AG04449 (cell line): ENCODE data around the gene MON1A.

Experiments used
- CTCF ChIA-PET: fragments of 350-600 bp; formaldehyde crosslinking; extraction: SDS; loops from one replicate; lab custom pipeline; 2021; ENCODE audit warnings: antibody characterized with exemption; lab: Yijun Ruan, JAX
- POLR2A ChIA-PET: fragments of 400-600, 350-600 bp; formaldehyde crosslinking; extraction: SDS; loops from one replicate; lab custom pipeline; 2020; ENCODE audit warnings: antibody characterized with exemption, inconsistent platforms; lab: Yijun Ruan, JAX
- DNase-seq: peaks from one replicate; pipeline ENCODE4 v3.0.0-alpha.2; 2010; ENCODE audit warnings: low read depth, low spot score
- H3K4me3 ChIP-seq: 2 replicates; pipeline ENCODE4 v1.5.1; 2011; ENCODE audit warnings: low read depth, mild to moderate bottlenecking, control low read depth, low read length
- TF ChIP-seq, protein P1 (sequence below): IDR thresholded peaks from one replicate; pipeline ENCODE4 v1.5.1; 2011; ENCODE audit warnings: mild to moderate bottlenecking, moderate library complexity, low read length, control low read depth, inconsistent platforms; ENCODE audit not compliant: insufficient read depth; ENCODE audit errors: missing control alignments

The MON1A gene

GRCh38 chr3:49868862-49869466, 60.6 kb downstream of the MON1A start:
- TF ChIP-seq, protein P1, sequence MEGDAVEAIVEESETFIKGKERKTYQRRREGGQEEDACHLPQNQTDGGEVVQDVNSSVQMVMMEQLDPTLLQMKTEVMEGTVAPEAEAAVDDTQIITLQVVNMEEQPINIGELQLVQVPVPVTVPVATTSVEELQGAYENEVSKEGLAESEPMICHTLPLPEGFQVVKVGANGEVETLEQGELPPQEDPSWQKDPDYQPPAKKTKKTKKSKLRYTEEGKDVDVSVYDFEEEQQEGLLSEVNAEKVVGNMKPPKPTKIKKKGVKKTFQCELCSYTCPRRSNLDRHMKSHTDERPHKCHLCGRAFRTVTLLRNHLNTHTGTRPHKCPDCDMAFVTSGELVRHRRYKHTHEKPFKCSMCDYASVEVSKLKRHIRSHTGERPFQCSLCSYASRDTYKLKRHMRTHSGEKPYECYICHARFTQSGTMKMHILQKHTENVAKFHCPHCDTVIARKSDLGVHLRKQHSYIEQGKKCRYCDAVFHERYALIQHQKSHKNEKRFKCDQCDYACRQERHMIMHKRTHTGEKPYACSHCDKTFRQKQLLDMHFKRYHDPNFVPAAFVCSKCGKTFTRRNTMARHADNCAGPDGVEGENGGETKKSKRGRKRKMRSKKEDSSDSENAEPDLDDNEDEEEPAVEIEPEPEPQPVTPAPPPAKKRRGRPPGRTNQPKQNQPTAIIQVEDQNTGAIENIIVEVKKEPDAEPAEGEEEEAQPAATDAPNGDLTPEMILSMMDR: no peak
- no peak overlapping the region for H3K4me3 ChIP-seq
- CTCF ChIA-PET: no interaction called here
- POLR2A ChIA-PET: interaction anchor here (0.6 kb wide), 1 partner anchor 181 kb away, joined by 4 read pairs; no protein-coding TSS in a partner anchor
- DNase-seq: no peak

DNA sequence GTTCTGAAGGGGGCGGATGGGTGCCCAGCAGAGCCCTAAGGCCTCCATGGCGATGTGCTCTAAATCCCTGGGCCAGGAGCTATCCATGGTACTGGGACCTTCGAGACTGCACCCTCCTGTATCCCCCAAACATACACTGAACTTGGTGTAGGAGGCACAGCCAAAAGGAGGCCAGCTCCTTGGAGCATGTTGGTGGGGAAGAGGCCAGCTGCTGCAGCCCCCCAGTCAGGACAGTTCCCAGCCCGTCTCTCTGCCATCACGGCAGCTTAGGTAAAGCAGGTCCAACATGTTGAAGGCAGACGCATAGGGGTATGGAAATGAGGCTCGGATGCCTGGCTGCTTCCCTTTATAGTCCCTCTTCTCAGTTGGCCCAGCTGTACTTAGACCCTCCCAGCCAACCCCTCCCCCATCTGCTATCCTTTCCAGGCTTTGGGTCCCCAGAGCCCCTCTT, 61.7 kb downstream of the MON1A start:
- TF ChIP-seq, protein P1: no peak
- ChIA-PET CTCF (interaction anchor here (0.9 kb wide), 1 partner anchor 30 kb away, joined by 3 read pairs; no protein-coding TSS in a partner anchor), POLR2A (no interaction called here)
- no peak for DNase-seq
- H3K4me3 ChIP-seq: no peak overlapping the region

DNA sequence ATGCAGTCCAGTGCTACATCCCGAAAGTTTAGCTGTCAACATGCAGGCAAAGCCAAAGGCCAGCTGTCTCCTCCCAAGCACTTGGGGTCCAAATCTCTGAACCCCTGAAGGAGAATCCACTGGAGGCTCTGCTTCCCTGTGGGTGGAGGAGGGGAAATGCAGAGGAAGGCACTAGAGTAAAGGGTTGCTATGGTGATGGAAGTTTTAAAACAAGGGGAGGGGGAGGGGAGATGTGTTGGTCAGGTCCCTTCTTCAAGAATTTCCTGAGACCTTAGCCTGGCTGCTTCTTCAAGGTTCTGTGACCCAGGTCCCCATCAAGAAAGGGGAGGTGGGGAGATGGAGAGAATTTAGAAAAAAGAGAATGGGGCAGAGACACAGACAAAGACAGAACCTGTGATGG, 62.2 kb downstream of the MON1A start:
- CTCF ChIA-PET: interaction anchor here (0.9 kb wide), 1 partner anchor 29 kb away, joined by 3 read pairs; no protein-coding TSS in a partner anchor

GRCh38 chr3:49865198-49865784, 64.3 kb downstream of the MON1A start:
- CTCF ChIA-PET: no interaction called here
- POLR2A ChIA-PET: no interaction called here
- TF ChIP-seq, protein P1: no peak
- H3K4me3 ChIP-seq: no peak overlapping the region
- no peak for DNase-seq

More for the DNA sequence above, 62.2 kb downstream of the MON1A start:
- POLR2A ChIA-PET: no interaction called here
- TF ChIP-seq, protein P1: no peak
- H3K4me3 ChIP-seq: no peak overlapping the region
- DNase-seq: no peak

- TF ChIP-seq, protein P1: no peak
- no peak overlapping the region for H3K4me3 ChIP-seq
- CTCF ChIA-PET: interaction anchor here (1.9 kb wide), 1 partner anchor 25 kb away, joined by 4 read pairs; no protein-coding TSS in a partner anchor
- DNase-seq: no peak
- POLR2A ChIA-PET: no interaction called here
Observed at GRCh38 chr3:49864505-49864904, 65.1 kb downstream of the MON1A start.

DNA sequence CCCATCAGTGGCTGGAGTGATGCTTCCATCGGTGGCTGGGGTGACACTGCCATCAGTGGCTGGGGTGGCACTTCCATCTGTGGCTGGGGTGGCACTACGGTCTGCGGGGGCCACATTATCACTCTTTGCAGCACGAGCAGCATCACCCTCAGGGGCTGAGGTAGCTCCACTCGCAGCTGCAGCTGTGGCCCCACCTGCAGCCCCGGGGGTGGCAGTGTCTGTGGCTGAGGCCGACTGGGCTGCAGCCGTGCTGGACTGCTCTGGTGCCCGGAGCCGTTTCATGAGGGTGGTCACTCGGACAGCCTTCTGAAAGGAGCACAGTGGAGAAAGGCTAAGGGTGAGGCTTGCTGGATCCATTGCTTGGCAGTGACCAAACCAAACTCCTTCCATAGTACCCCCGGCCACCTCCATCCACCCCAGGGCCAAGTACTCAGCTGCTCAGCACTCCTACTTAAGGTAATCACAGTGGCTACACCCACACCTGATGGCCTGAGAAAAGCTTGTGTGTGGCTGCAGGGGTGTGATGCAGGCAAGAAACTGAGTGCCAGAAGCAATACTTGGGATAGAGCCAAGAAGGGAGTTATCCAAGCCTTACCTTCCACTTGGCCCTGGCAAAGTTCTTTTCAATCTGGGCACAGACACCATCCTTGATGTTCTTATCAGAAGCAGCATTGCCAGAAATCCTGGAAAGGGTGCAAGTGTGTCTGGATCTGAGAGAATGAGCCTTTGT, 69.9 kb downstream of the MON1A start:
- no peak for DNase-seq
- CTCF ChIA-PET: interaction anchor here (1.7 kb wide), 1 partner anchor 25 kb away, joined by 3 read pairs; no protein-coding TSS in a partner anchor
- POLR2A ChIA-PET: no interaction called here
- TF ChIP-seq, protein P1: no peak
- H3K4me3 ChIP-seq: no peak overlapping the region
